Keratinocyte (primary cell): Measurements from ENCODE around the gene CREB5. TPM values are rescaled to one million over a fixed set of nuclear protein-coding genes. Genes with fewer than 3 reads are reported as not detected.

Source experiments
- DNase-seq: peaks from one replicate; pipeline ENCODE4 v3.0.0-alpha.2; 2011; ENCODE audit warnings: low read depth, missing footprints, low spot score
- FAIRE-seq: peaks from 2 replicates; lab custom pipeline; 2011; peaks lifted over from hg19 to GRCh38; lab: Jason Lieb, UNC
- H2AFZ ChIP-seq: 2 replicates; pipeline ENCODE4 v1.6.0; 2012; ENCODE audit warnings: low read length, control low read depth, inconsistent platforms; ENCODE audit not compliant: control insufficient read depth
- H3K27ac ChIP-seq: 2 replicates; pipeline ENCODE4 v1.5.1; 2011; ENCODE audit warnings: low read length; ENCODE audit not compliant: control insufficient read depth, insufficient read depth
- H3K27me3 ChIP-seq: 3 replicates; pipeline ENCODE4 v1.6.0; 2011; ENCODE audit warnings: low read length; ENCODE audit not compliant: control insufficient read depth, insufficient read depth; ENCODE audit errors: extremely low read depth
- H3K36me3 ChIP-seq, 2 experiments: 2 replicates in 1 of 2; 3 replicates in 1 of 2; pipeline ENCODE4 v1.5.1; 2011; ENCODE audit warnings: low read length in 2 of 2, mild to moderate bottlenecking in 1 of 2; ENCODE audit not compliant: control insufficient read depth in 2 of 2, insufficient read depth in 2 of 2; ENCODE audit errors: extremely low read depth in 1 of 2
- H3K4me1 ChIP-seq: 3 replicates; pipeline ENCODE4 v1.5.1; 2011; ENCODE audit warnings: low read length; ENCODE audit not compliant: control insufficient read depth, insufficient read depth; ENCODE audit errors: extremely low read depth
- H3K4me2 ChIP-seq: 3 replicates; pipeline ENCODE4 v1.6.0; 2011; ENCODE audit warnings: low read depth, low read length; ENCODE audit not compliant: control insufficient read depth, insufficient read depth; ENCODE audit errors: extremely low read depth
- H3K4me3 ChIP-seq, 3 experiments: fragments of 200-600 bp in 1 of 3; sonication (generic) in 1 of 3; 2 replicates in 2 of 3; 3 replicates in 1 of 3; pipeline ENCODE4 v1.5.1; 2011 to 2016; ENCODE audit warnings: low read length in 3 of 3, mild to moderate bottlenecking in 3 of 3, control low read depth in 2 of 3, inconsistent platforms in 1 of 3, low read depth in 1 of 3, mixed read lengths in 1 of 3, mixed run types in 1 of 3, moderate library complexity in 1 of 3; ENCODE audit not compliant: control insufficient read depth in 2 of 3, insufficient read depth in 2 of 3; ENCODE audit errors: extremely low read depth in 1 of 3
- H3K79me2 ChIP-seq: 2 replicates; pipeline ENCODE4 v1.6.0; 2012; ENCODE audit warnings: low read length; ENCODE audit not compliant: control insufficient read depth, insufficient read depth
- H3K9ac ChIP-seq: 3 replicates; pipeline ENCODE4 v1.6.0; 2011; ENCODE audit warnings: low read length; ENCODE audit not compliant: control insufficient read depth, insufficient read depth; ENCODE audit errors: extremely low read depth
- H3K9me1 ChIP-seq: 3 replicates; pipeline ENCODE4 v1.6.0; 2011; ENCODE audit warnings: low read length; ENCODE audit not compliant: control insufficient read depth, insufficient read depth; ENCODE audit errors: extremely low read depth
- H3K9me3 ChIP-seq: 2 replicates; pipeline ENCODE4 v1.5.1; 2012; ENCODE audit warnings: low read depth, low read length; ENCODE audit not compliant: control insufficient read depth
- H4K20me1 ChIP-seq: 3 replicates; pipeline ENCODE4 v1.6.0; 2011; ENCODE audit warnings: low read length; ENCODE audit not compliant: control insufficient read depth, insufficient read depth; ENCODE audit errors: extremely low read depth
- CTCF ChIP-seq, 3 experiments: IDR thresholded peaks in 1 of 3; conservative IDR thresholded peaks in 1 of 3; optimal IDR thresholded peaks in 1 of 3; 2 replicates in 2 of 3; 3 replicates in 1 of 3; pipeline versions ENCODE3 to v1.5.1; 2011; ENCODE audit warnings: low read length in 3 of 3, mild to moderate bottlenecking in 3 of 3, moderate library complexity in 2 of 3, control low read depth in 1 of 3, inconsistent platforms in 1 of 3; ENCODE audit not compliant: insufficient read depth in 2 of 3; ENCODE audit errors: extremely low read depth in 1 of 3
- EZH2 ChIP-seq: IDR thresholded peaks from one replicate; pipeline ENCODE4 v1.6.1; 2012; ENCODE audit warnings: inconsistent platforms, mild to moderate bottlenecking, low read length, moderate library complexity
- dilution Hi-C: fragments of 300-500 bp; cut with MboI; formaldehyde crosslinking; loops from one replicate; pipeline ENCODE4 v1.7.0; 2020; ENCODE audit warnings: low sequenced_read_pairs; ENCODE audit not compliant: extremely low pct_ligation_motif_present
- polyA plus RNA-seq, 5 experiments: library from polyadenylated mRNA; depleted of rRNA in 3 of 5; stranded (reverse) in 3 of 5; stranded (forward) in 1 of 5; unstranded in 1 of 5; fragments of >200 nt; gene quantifications; 1 replicate in 1 of 5; 2 replicates in 3 of 5; 3 replicates in 1 of 5; pipeline versions ENCODE4 v1.2.1 to v1.2.3, GENCODE V29; 2011 to 2012; ENCODE audit warnings: missing spikeins in 2 of 5, low read depth in 1 of 5, low replicate concordance in 1 of 5

Gene CREB5
- polyA plus RNA-seq, 1 donor (not counting 4 experiments of a cell fraction or from before 2014, with no cell fraction given), result 7.9 TPM

- Histone ChIP-seq H4K20me1 (no peaks in the 10 kb centered on the region), H3K27ac (no peak overlapping the region), H3K79me2 (no peaks in the 10 kb centered on the region), H3K9me3 (no peaks in the 10 kb centered on the region), H3K9me1 (no peaks in the 10 kb centered on the region), H3K4me2 (no peak overlapping the region), H3K36me3 (no peaks in the 10 kb centered on the region), H3K4me3 (no peak overlapping the region), H2AFZ (no peak overlapping the region), H3K4me1 (no peaks in the 10 kb centered on the region), H3K9ac (no peak overlapping the region), H3K27me3 (peaks cover 14% of the 10 kb centered on the region)
- FAIRE-seq (no peak), DNase-seq (no peak)
- dilution Hi-C loops, result no loop called here
- TF ChIP-seq CTCF (optimal IDR thresholded peaks at IDR 0.05 in 1 of 3, IDR thresholded peaks at IDR 0.05 in 1 of 3, conservative IDR thresholded peaks at IDR 0.05 in 1 of 3; ENCODE audit: extremely low read depth in 1 of 3, insufficient read depth in 2 of 3, low read length in 3 of 3), result no peak
- TF ChIP-seq EZH2, result no peak
Measured at GRCh38 chr7:28375729-28376128, 36.6 kb upstream of the CREB5 start.

- Histone ChIP-seq H2AFZ (no peak overlapping the region), H3K4me1 (no peaks in the 10 kb centered on the region), H3K4me3 (no peak overlapping the region), H3K36me3 (no peaks in the 10 kb centered on the region), H3K9me1 (no peaks in the 10 kb centered on the region), H3K79me2 (no peaks in the 10 kb centered on the region), H3K27ac (no peak overlapping the region), H4K20me1 (no peaks in the 10 kb centered on the region), H3K9ac (no peak overlapping the region), H3K4me2 (no peak overlapping the region), H3K9me3 (no peaks in the 10 kb centered on the region), H3K27me3 (peaks cover 14% of the 10 kb centered on the region)
- dilution Hi-C loops, result no loop called here
- FAIRE-seq (no peak), DNase-seq (no peak)
- TF ChIP-seq EZH2 (no peak), CTCF (optimal IDR thresholded peaks at IDR 0.05 in 1 of 3, IDR thresholded peaks at IDR 0.05 in 1 of 3, conservative IDR thresholded peaks at IDR 0.05 in 1 of 3; ENCODE audit: extremely low read depth in 1 of 3, insufficient read depth in 2 of 3, low read length in 3 of 3) (no peak)
Measured at GRCh38 chr7:28376634-28377033, 35.7 kb upstream of the CREB5 start.
